SU-DHL-6 (cell line): ENCODE results near the gene GRIK2.

Source experiments
- CTCF ChIP-seq: fragments of 200-600 bp; sonication (generic); IDR thresholded peaks from one replicate; pipeline ENCODE4 v1.5.1; 2017; ENCODE audit warnings: antibody characterized with exemption, mild to moderate bottlenecking, low read length, moderate library complexity; ENCODE audit not compliant: insufficient read depth, poor library complexity, severe bottlenecking
- EZH2phosphoT487 ChIP-seq: fragments of 200-600 bp; sonication (generic), shearing (Covaris generic); conservative IDR thresholded peaks from 2 replicates; pipeline ENCODE4 v1.6.1; 2018; ENCODE audit warnings: mild to moderate bottlenecking, antibody characterized with exemption, low read length, moderate library complexity, mixed read lengths

GRCh38 chr6:101758368-101758767 is 364.9 kb downstream of the GRIK2 start:
- no peak for TF ChIP-seq EZH2phosphoT487
- TF ChIP-seq CTCF = no peak
